A549 (cell line): ENCODE data around the gene KAT2A. TPM values are rescaled to one million over a fixed set of nuclear protein-coding genes. Genes with fewer than 3 reads are reported as not detected.

Experiments used
- ATAC-seq, 2 experiments: fragments of 200-7000 bp in 1 of 2; fragments of >200 bp in 1 of 2; cut with Nextera tagmentation in 1 of 2; cut with Tn5 transposase in 1 of 2; 3 replicates each; pipeline versions ENCODE4 v1.8.0 to v1.9.1; 2018 to 2020; ENCODE audit warnings: mild to moderate bottlenecking in 1 of 2, moderate library complexity in 1 of 2
- CTCF ChIA-PET: fragments of 300-600 bp; sonication (Branson Sonifier 250); formaldehyde crosslinking; extraction: SDS; loops from one replicate; lab custom pipeline; 2021; ENCODE audit warnings: antibody characterized with exemption, inconsistent platforms; lab: Yijun Ruan, JAX
- POLR2A ChIA-PET: fragments of 350-600 bp; formaldehyde crosslinking; extraction: SDS; loops from one replicate; lab custom pipeline; 2021; ENCODE audit warnings: antibody characterized with exemption, inconsistent platforms; lab: Yijun Ruan, JAX
- DNase-seq, 2 experiments: peaks; one replicate each; pipeline versions ENCODE4 v3.0.0 to v3.0.0-alpha.2; 2011 to 2016; ENCODE audit warnings: low read depth in 1 of 2, low spot score in 1 of 2
- FAIRE-seq: peaks from 2 replicates; lab custom pipeline; 2011; peaks lifted over from hg19 to GRCh38; lab: Jason Lieb, UNC
- H3K27ac ChIP-seq, 2 experiments: fragments of >200 bp; sonication (Bioruptor Twin); formaldehyde crosslinking; 3 replicates each; pipeline ENCODE4 v1.5.1; 2016 to 2017
- H3K4me1 ChIP-seq: fragments of >200 bp; sonication (Bioruptor Twin); formaldehyde crosslinking; 3 replicates; pipeline ENCODE4 v1.6.1; 2016
- H3K4me2 ChIP-seq: fragments of >200 bp; sonication (Bioruptor Twin); formaldehyde crosslinking; 3 replicates; pipeline ENCODE4 v1.6.1; 2016
- H3K4me3 ChIP-seq: fragments of >200 bp; sonication (Bioruptor Twin); formaldehyde crosslinking; 3 replicates; pipeline ENCODE4 v1.5.1; 2016
- H3K9me3 ChIP-seq: fragments of >200 bp; sonication (Bioruptor Twin); formaldehyde crosslinking; 3 replicates; pipeline ENCODE4 v1.6.1; 2016
- CHD4 ChIP-seq: fragments of 200-600 bp; sonication (generic); IDR thresholded peaks from 2 replicates; pipeline ENCODE4 v1.6.1; 2016; ENCODE audit warnings: antibody characterized with exemption, mild to moderate bottlenecking, borderline replicate concordance
- CTCF ChIP-seq: fragments of >200 bp; sonication (Bioruptor Twin); formaldehyde crosslinking; IDR thresholded peaks from 3 replicates; pipeline ENCODE4 v1.5.1; 2016
- FOSL2 ChIP-seq, 2 experiments: fragments of 450-650 bp in 1 of 2; fragments of >200 bp in 1 of 2; sonication (Bioruptor Twin) in 1 of 2; formaldehyde crosslinking; IDR thresholded peaks; 2 replicates each; pipeline versions ENCODE4 v1.5.0 to v1.6.1; 2016 to 2020; ENCODE audit warnings: mild to moderate bottlenecking in 1 of 2, moderate library complexity in 1 of 2
- GATA3 ChIP-seq: IDR thresholded peaks from 2 replicates; pipeline ENCODE4 v1.6.1; 2012; ENCODE audit warnings: borderline replicate concordance
- HOXB13 ChIP-seq: fragments of 250-450 bp; sonication (Bioruptor Pico); IDR thresholded peaks from 2 replicates; pipeline ENCODE4 v1.5.0; 2020; ENCODE audit warnings: low read depth, mild to moderate bottlenecking, moderate library complexity
- HOXB5 ChIP-seq: fragments of 250-450 bp; sonication (Bioruptor Pico); IDR thresholded peaks from 2 replicates; pipeline ENCODE4 v1.5.0; 2020; ENCODE audit warnings: mild to moderate bottlenecking, moderate library complexity
- JUNB ChIP-seq: fragments of >200 bp; sonication (Bioruptor Twin); formaldehyde crosslinking; IDR thresholded peaks from 2 replicates; pipeline ENCODE4 v1.6.1; 2016
- MAX ChIP-seq: IDR thresholded peaks from 2 replicates; pipeline ENCODE4 v1.6.1; 2012
- MAZ ChIP-seq: fragments of 150-350 bp; IDR thresholded peaks from 2 replicates; pipeline ENCODE4 v1.6.1; 2014; ENCODE audit warnings: antibody characterized with exemption, low read depth, low read length, borderline replicate concordance
- NPAS2 ChIP-seq: fragments of 250-450 bp; sonication (Bioruptor Pico); IDR thresholded peaks from 2 replicates; pipeline ENCODE4 v1.8.0; 2022; ENCODE audit warnings: mild to moderate bottlenecking, moderate library complexity, borderline replicate concordance
- NR3C1 ChIP-seq: fragments of >200 bp; sonication (Bioruptor Twin); formaldehyde crosslinking; IDR thresholded peaks from 3 replicates; pipeline ENCODE4 v1.6.1; 2017
- PHF8 ChIP-seq: fragments of 200-600 bp; sonication (generic); IDR thresholded peaks from 2 replicates; pipeline ENCODE4 v1.6.1; 2016; ENCODE audit warnings: low read depth, mild to moderate bottlenecking, antibody characterized with exemption, moderate library complexity, borderline replicate concordance
- RAD21 ChIP-seq, 2 experiments: fragments of >200 bp in 1 of 2; sonication (Bioruptor Twin) in 1 of 2; formaldehyde crosslinking in 1 of 2; IDR thresholded peaks in 1 of 2; conservative IDR thresholded peaks in 1 of 2; 2 replicates in 1 of 2; 3 replicates in 1 of 2; pipeline ENCODE4 v1.6.1; 2012 to 2018; ENCODE audit warnings: inconsistent platforms in 1 of 2
- SMC3 ChIP-seq: fragments of >200 bp; sonication (Bioruptor Twin); formaldehyde crosslinking; IDR thresholded peaks from 3 replicates; pipeline ENCODE4 v1.6.1; 2018; ENCODE audit warnings: inconsistent platforms
- TP53 ChIP-seq: fragments of 250-450 bp; sonication (Bioruptor Pico); IDR thresholded peaks from 2 replicates; pipeline ENCODE4 v1.5.0; 2021; ENCODE audit warnings: mild to moderate bottlenecking, moderate library complexity
- USF2 ChIP-seq: fragments of 450-650 bp; IDR thresholded peaks from 2 replicates; pipeline ENCODE4 v1.6.1; 2014; ENCODE audit warnings: antibody characterized with exemption
- ZFP36 ChIP-seq: fragments of 450-650 bp; IDR thresholded peaks from 2 replicates; pipeline ENCODE4 v1.6.1; 2014; ENCODE audit warnings: borderline replicate concordance; ENCODE audit not compliant: partially characterized antibody
- ZNF302 ChIP-seq: fragments of 250-450 bp; sonication (Bioruptor Pico); IDR thresholded peaks from 2 replicates; pipeline ENCODE4 v1.9.0; 2021; ENCODE audit warnings: inconsistent platforms, mild to moderate bottlenecking, moderate library complexity
- ZSCAN20 ChIP-seq: fragments of 250-450 bp; sonication (Bioruptor Pico); IDR thresholded peaks from 2 replicates; pipeline ENCODE4 v1.8.0; 2022; ENCODE audit warnings: mild to moderate bottlenecking, moderate library complexity
- WGBS: methylation state at CpG from one replicate; pipeline ENCODE4 v1.1.6; 2017; ENCODE audit errors: missing lambda C conversion rate; 5-methylcytosine and 5-hydroxymethylcytosine counted together
- polyA plus RNA-seq, 4 experiments: library from polyadenylated mRNA; depleted of rRNA in 3 of 4; stranded (reverse); fragments of >200 nt; fragmentation: RNase III in 1 of 4; extraction: RNeasy Plus Mini Kit Qiagen cat#74134 plus additional on column Dnase treatment in 1 of 4; gene quantifications; 2 replicates in 3 of 4; 3 replicates in 1 of 4; pipeline ENCODE4 v1.2.3, GENCODE V29; 2011 to 2017

Gene KAT2A
- polyA plus RNA-seq, 2 of the 4 experiments (the other 2 are of a cell fraction), result 42.2 to 68.1 TPM

GRCh38 chr17:42101513-42102292 lies 19.5 kb downstream of the KAT2A start:
- H3K4me3 ChIP-seq, result no peak overlapping the region
- peak; percentile 76 to 93 for DNase-seq
- no peak for TF ChIP-seq NR3C1
- peak; percentile 75 for TF ChIP-seq CTCF
- TF ChIP-seq RAD21 (conservative IDR thresholded peaks at IDR 0.05 in 1 of 2, IDR thresholded peaks at IDR 0.05 in 1 of 2), result peak; percentile 73 to 88
- TF ChIP-seq HOXB5 (CRISPR knock-in tag), result no peak
- 0 out of 2 replicates have a peak, but pooled peaks have one; percentile 21 for TF ChIP-seq MAX
- TF ChIP-seq SMC3, result peak; percentile 65; the same call in 1 of the 3 replicates
- TF ChIP-seq MAZ, result no peak
- TF ChIP-seq FOSL2 (IDR thresholded peaks at IDR 0.05), result no peak
- 0 out of 2 replicates have a peak, but pooled peaks have one; percentile 29 for TF ChIP-seq FOSL2 (CRISPR knock-in tag; IDR thresholded peaks at IDR 0.05)
- TF ChIP-seq, all 56 proteins: peak for 5
- Histone ChIP-seq H3K4me2 (no peak overlapping the region), H3K27ac (no peak overlapping the region), H3K4me1 (no peaks in the 10 kb centered on the region), H3K9me3 (no peaks in the 10 kb centered on the region)
- 46% methylated on average over 14 of the region's 14 CpGs for WGBS
- CTCF ChIA-PET, result interaction anchor here (0.6 to 39.5 kb wide), 23 partner anchors 10 to 431 kb away, joined by 3 to 658 read pairs (median 6); partner anchors contain the start of genes CNP, DHX58, DNAJC7 and KAT2A
- POLR2A ChIA-PET, result no interaction called here
- FAIRE-seq (peak; percentile 39), ATAC-seq (peak; percentile 61 to 89; a peak in 5 of 6 replicates)

GRCh38 chr17:42098730-42099399 lies 22.3 kb downstream of the KAT2A start:
- H3K4me2 ChIP-seq, result no peak overlapping the region
- ATAC-seq, result no peak
- CTCF ChIA-PET, result interaction anchor here (1.6 to 39.5 kb wide), 4 partner anchors 15 to 75 kb away, joined by 7 to 658 read pairs (median 348); partner anchors contain the start of genes DHX58, DNAJC7, KAT2A and NKIRAS2

More at GRCh38 chr17:42098730-42099399, 22.3 kb downstream of the KAT2A start:
- 72% methylated on average over 10 of the region's 14 CpGs for WGBS
- no peaks in the 10 kb centered on the region for H3K4me1 ChIP-seq
- H3K9me3 ChIP-seq, result no peaks in the 10 kb centered on the region
- H3K27ac ChIP-seq, result no peak overlapping the region
- TF ChIP-seq NPAS2 (CRISPR knock-in tag), result no peak
- no peak for TF ChIP-seq PHF8
- TF ChIP-seq TP53 (CRISPR knock-in tag), result no peak
- TF ChIP-seq ZNF302 (CRISPR knock-in tag), result no peak
- TF ChIP-seq ZFP36, result no peak
- no peak for TF ChIP-seq ZSCAN20 (CRISPR knock-in tag)
- no peak for TF ChIP-seq MAZ
- TF ChIP-seq HOXB13 (CRISPR knock-in tag), result no peak
- TF ChIP-seq USF2, result no peak
- no peak for TF ChIP-seq GATA3
- no peak for TF ChIP-seq CHD4
- no peak for TF ChIP-seq JUNB
- TF ChIP-seq, all 56 proteins: peak for 0
- FAIRE-seq (no peak), DNase-seq (no peak)
- POLR2A ChIA-PET, result no interaction called here
- no peak overlapping the region for H3K4me3 ChIP-seq
